ENCODE measurements around the gene PTPRN2. TPM values are rescaled to one million over a fixed set of nuclear protein-coding genes. Genes with fewer than 3 reads are reported as not detected.

Gene PTPRN2
- total and polyA plus RNA-seq, 7 donors, result 0.47 to 0.82 (median 0.51) TPM

DNA sequence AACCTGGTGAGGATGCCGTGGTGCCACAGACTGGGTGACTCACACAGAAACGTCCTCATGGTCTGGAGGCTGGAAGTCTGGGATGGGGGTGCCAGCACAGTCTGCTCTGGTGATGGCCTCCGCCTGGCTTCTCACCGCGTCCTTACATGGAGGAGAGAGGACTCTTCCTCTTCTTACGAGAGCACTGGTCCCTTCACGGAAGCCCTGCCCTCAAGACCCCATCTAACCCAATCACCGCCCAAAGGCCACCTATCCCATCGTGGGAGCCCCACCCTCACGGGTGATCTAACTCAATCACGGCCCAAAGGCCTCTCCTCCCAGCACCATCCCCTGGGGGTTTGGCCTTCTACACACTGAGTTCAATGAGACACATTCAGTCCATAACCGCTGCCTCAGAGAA lies 137.7 kb downstream of the PTPRN2 start:
- no peaks in the 10 kb centered on the region for H3K9me3 ChIP-seq
- ATAC-seq, result no peak
- no peaks in the 10 kb centered on the region for H3K36me3 ChIP-seq (ENCODE audit: insufficient read depth in 1 of 2, low read depth in 1 of 2)
- no peak overlapping the region for H3K4me3 ChIP-seq
- H3K4me1 ChIP-seq, result no peaks in the 10 kb centered on the region
- peaks cover 0 to 3% (median 0%) of the 10 kb centered on the region in 3 donors for H3K27me3 ChIP-seq (ENCODE audit: insufficient read depth in 3 of 3, low read length in 2 of 3)
- intact Hi-C loops (cut with DNase I), result no loop called here
- WGBS, 3 donors, result 82 to 88% (median 84%) methylated on average over 12 of the region's 12 CpGs
- TF ChIP-seq, protein P1, sequence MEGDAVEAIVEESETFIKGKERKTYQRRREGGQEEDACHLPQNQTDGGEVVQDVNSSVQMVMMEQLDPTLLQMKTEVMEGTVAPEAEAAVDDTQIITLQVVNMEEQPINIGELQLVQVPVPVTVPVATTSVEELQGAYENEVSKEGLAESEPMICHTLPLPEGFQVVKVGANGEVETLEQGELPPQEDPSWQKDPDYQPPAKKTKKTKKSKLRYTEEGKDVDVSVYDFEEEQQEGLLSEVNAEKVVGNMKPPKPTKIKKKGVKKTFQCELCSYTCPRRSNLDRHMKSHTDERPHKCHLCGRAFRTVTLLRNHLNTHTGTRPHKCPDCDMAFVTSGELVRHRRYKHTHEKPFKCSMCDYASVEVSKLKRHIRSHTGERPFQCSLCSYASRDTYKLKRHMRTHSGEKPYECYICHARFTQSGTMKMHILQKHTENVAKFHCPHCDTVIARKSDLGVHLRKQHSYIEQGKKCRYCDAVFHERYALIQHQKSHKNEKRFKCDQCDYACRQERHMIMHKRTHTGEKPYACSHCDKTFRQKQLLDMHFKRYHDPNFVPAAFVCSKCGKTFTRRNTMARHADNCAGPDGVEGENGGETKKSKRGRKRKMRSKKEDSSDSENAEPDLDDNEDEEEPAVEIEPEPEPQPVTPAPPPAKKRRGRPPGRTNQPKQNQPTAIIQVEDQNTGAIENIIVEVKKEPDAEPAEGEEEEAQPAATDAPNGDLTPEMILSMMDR (IDR thresholded peaks at IDR 0.05), result no peak
- DNase-seq, result no peak
- no peak overlapping the region for H3K27ac ChIP-seq

DNA sequence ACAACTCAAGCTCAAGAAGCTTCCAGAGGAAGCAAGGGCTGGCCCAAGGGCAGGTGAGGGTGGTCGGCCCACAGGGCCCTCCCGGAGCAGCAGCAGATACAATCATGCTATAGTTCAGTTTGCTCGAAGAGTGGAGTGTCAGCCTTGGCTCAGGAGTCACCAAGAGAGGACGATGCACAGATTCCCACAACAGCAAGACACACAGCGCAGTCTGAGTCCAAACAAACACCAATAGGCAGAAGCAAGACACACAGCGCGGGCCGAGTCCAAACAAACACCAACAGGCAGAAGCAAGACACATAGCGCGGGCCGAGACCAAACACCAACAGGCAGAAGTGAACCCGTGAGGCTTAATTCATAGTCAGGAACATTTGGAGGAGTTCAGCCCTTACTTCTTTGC lies 138.4 kb downstream of the PTPRN2 start:
- Histone ChIP-seq H3K27me3 (ENCODE audit: insufficient read depth in 3 of 3, low read length in 2 of 3) (peaks cover 0 to 3% (median 0%) of the 10 kb centered on the region in 3 donors), H3K27ac (no peak overlapping the region), H3K4me1 (no peaks in the 10 kb centered on the region), H3K36me3 (ENCODE audit: insufficient read depth in 1 of 2, low read depth in 1 of 2) (no peaks in the 10 kb centered on the region), H3K9me3 (no peaks in the 10 kb centered on the region), H3K4me3 (no peak overlapping the region)
- no peak for DNase-seq
- intact Hi-C loops (cut with DNase I), result no loop called here
- TF ChIP-seq, protein P1 (IDR thresholded peaks at IDR 0.05), result no peak
- WGBS, 3 donors, result 87 to 90% (median 89%) methylated on average over 12 of the region's 12 CpGs
- ATAC-seq, result no peak

DNA sequence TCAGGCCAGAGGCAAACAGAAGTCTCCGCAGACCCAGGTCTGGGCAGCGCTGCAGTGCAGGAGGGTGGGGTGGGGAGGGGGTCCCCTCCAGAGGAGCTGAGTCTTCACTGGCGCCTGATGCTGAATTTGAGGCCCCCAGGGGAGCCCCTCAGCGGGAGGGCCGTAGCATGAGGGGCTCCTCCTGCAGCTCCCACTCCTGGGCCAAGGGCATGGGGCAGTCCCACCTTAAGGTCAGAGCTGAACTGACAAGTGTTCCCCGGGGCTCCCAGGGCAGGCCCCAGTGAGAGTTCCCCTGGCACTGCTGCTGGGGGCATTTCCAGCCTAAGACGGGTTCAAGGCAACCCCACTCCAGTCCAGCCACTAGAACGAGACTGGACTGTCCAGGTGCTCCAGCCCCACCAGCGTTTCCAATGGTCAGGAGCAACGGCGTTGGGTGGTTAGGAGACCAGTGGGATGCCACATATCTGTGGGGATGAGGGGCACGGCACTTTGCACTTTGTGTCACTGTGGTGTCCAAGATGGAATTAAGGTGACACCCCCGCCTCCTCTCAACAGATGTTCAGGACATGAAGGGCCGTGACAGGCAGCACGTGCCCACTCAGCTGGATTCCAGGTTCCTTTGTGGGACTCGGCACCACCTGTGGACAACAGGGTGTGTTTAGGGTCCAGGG lies 139.1 kb downstream of the PTPRN2 start:
- Histone ChIP-seq H3K9me3 (no peaks in the 10 kb centered on the region), H3K36me3 (ENCODE audit: insufficient read depth in 1 of 2, low read depth in 1 of 2) (no peaks in the 10 kb centered on the region), H3K4me3 (no peak overlapping the region), H3K27ac (no peak overlapping the region), H3K4me1 (no peaks in the 10 kb centered on the region), H3K27me3 (ENCODE audit: insufficient read depth in 3 of 3, low read length in 2 of 3) (peaks cover 0 to 3% (median 0%) of the 10 kb centered on the region in 3 donors)
- TF ChIP-seq, protein P1 (IDR thresholded peaks at IDR 0.05), result no peak
- ATAC-seq (no peak), DNase-seq (no peak)
- 79 to 81% (median 80%) methylated on average over 15 to 16 of the region's 16 CpGs for WGBS, 3 donors
- intact Hi-C loops (cut with DNase I), result no loop called here

DNA sequence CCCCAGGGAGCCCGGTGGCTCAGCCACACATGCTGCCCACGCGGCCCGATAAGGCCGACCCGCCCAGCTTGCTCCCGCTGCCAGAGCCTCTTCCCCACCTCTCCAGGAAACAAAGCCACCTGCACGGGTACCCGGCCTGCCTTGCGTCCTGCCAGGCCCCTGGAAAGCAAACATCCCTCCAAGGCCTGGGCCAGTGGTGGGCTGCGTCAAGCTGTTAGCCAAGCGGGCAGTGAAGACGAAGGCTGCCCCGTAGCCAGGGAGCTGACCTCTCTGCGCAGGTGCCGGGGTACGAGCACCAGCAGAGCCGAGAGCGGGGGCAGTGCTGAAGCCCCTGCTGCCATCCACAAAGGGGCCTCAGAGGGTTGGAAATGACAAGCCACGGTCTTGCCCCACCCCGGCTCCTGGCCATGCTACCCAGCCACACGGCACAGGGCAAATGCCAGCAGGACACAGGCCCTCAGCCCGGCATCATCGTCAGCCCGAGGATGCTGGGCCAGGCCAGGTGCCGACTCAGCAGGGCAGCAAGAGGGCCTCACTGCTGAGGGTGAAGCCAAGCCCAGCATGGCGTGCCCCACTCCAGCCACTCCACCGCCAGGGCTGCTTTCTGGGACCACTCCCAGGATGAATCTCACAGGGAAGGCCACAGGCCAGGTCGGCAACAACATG lies 140.0 kb downstream of the PTPRN2 start:
- no peak overlapping the region for H3K4me3 ChIP-seq
- H3K27me3 ChIP-seq (ENCODE audit: insufficient read depth in 3 of 3, low read length in 2 of 3), result peaks cover 0 to 3% (median 0%) of the 10 kb centered on the region in 3 donors
- H3K9me3 ChIP-seq, result no peaks in the 10 kb centered on the region
- H3K36me3 ChIP-seq (ENCODE audit: insufficient read depth in 1 of 2, low read depth in 1 of 2), result no peaks in the 10 kb centered on the region
- intact Hi-C loops (cut with DNase I), result no loop called here
- H3K27ac ChIP-seq, result no peak overlapping the region
- no peaks in the 10 kb centered on the region for H3K4me1 ChIP-seq
- WGBS, 3 donors, result 65 to 76% (median 68%) methylated on average over 29 of the region's 29 CpGs
- TF ChIP-seq, protein P1 (IDR thresholded peaks at IDR 0.05), result no peak
- no peak for DNase-seq
- ATAC-seq, result no peak

Measured in psoas muscle (tissue), 8 donors.